SK-N-SH (cell line): ENCODE measurements around the gene STARD5. TPM values are rescaled to one million over a fixed set of nuclear protein-coding genes. Genes with fewer than 3 reads are reported as not detected.

Experiments
- CTCF ChIA-PET: fragments of 300-600, 350-600 bp; formaldehyde crosslinking; extraction: SDS; loops from one replicate; lab custom pipeline; 2021; lab: Yijun Ruan, JAX
- POLR2A ChIA-PET: fragments of 350-600 bp; sonication (Branson Sonifier 250); formaldehyde crosslinking; extraction: SDS; loops from one replicate; lab custom pipeline; 2020; ENCODE audit warnings: antibody characterized with exemption, inconsistent platforms; lab: Yijun Ruan, JAX
- DNase-seq: peaks from one replicate; pipeline ENCODE4 v3.0.0; 2012
- H2AFZ ChIP-seq: fragments of 200-600 bp; sonication (generic); 2 replicates; pipeline ENCODE4 v1.8.1; 2016; ENCODE audit warnings: antibody characterized with exemption, mild to moderate bottlenecking, low read depth
- H3F3A ChIP-seq: fragments of 200-600 bp; sonication (generic); replicated peaks from 2 replicates; pipeline ENCODE3; 2016; ENCODE audit warnings: antibody characterized with exemption, mild to moderate bottlenecking; ENCODE audit not compliant: insufficient read depth
- H3K27ac ChIP-seq, 2 experiments: fragments of 200-500 bp in 1 of 2; fragments of 200-600 bp in 1 of 2; sonication (Bioruptor generic) in 1 of 2; sonication (generic), shearing (Covaris generic) in 1 of 2; 2 replicates each; pipeline versions ENCODE4 v1.5.1 to v1.6.1; 2014 to 2016; ENCODE audit warnings: low read depth in 2 of 2, inconsistent platforms in 1 of 2, low read length in 1 of 2, mild to moderate bottlenecking in 1 of 2, mixed read lengths in 1 of 2
- H3K27me3 ChIP-seq: fragments of 200-600 bp; sonication (generic), shearing (Covaris generic); 2 replicates; pipeline ENCODE4 v1.6.1; 2016; ENCODE audit warnings: mixed run types; ENCODE audit not compliant: insufficient read depth
- H3K36me3 ChIP-seq, 2 experiments: fragments of 200-500 bp in 1 of 2; fragments of 200-600 bp in 1 of 2; sonication (Bioruptor generic) in 1 of 2; sonication (generic) in 1 of 2; replicated peaks in 1 of 2; 2 replicates each; pipeline versions ENCODE3 to v1.5.1; 2014 to 2016; ENCODE audit warnings: low read length in 1 of 2, mild to moderate bottlenecking in 1 of 2; ENCODE audit not compliant: insufficient read depth in 2 of 2, control insufficient read depth in 1 of 2
- H3K4me1 ChIP-seq, 2 experiments: fragments of 200-500 bp in 1 of 2; fragments of 200-600 bp in 1 of 2; sonication (Bioruptor generic) in 1 of 2; sonication (generic), shearing (Covaris generic) in 1 of 2; 2 replicates each; pipeline versions ENCODE4 v1.5.1 to v1.6.1; 2014 to 2016; ENCODE audit warnings: low read depth in 1 of 2, low read length in 1 of 2, mixed run types in 1 of 2; ENCODE audit not compliant: insufficient read depth in 2 of 2, control insufficient read depth in 1 of 2
- H3K4me2 ChIP-seq: fragments of 200-600 bp; sonication (generic), shearing (Covaris generic); 2 replicates; pipeline ENCODE4 v1.6.1; 2017; ENCODE audit warnings: mixed run types
- H3K4me3 ChIP-seq, 2 experiments: fragments of 200-500 bp in 1 of 2; fragments of 200-600 bp in 1 of 2; sonication (Bioruptor generic) in 1 of 2; sonication (generic), shearing (Covaris generic) in 1 of 2; 2 replicates each; pipeline versions ENCODE4 v1.5.1 to v1.8.1; 2014 to 2016; ENCODE audit warnings: low read depth in 2 of 2, inconsistent platforms in 1 of 2, low read length in 1 of 2, mild to moderate bottlenecking in 1 of 2, mixed read lengths in 1 of 2, moderate library complexity in 1 of 2
- H3K79me2 ChIP-seq: fragments of 200-600 bp; sonication (generic); 2 replicates; pipeline ENCODE4 v1.8.1; 2017; ENCODE audit warnings: mild to moderate bottlenecking; ENCODE audit not compliant: insufficient read depth
- H3K9ac ChIP-seq: fragments of 200-600 bp; sonication (generic); 2 replicates; pipeline ENCODE4 v1.6.1; 2017; ENCODE audit warnings: mixed run types
- H3K9me2 ChIP-seq: fragments of 200-600 bp; sonication (generic); 2 replicates; pipeline ENCODE4 v1.6.1; 2017; ENCODE audit warnings: mixed run types
- H3K9me3 ChIP-seq: fragments of 200-600 bp; sonication (generic); 2 replicates; pipeline ENCODE4 v1.6.1; 2017; ENCODE audit warnings: mixed run types, mild to moderate bottlenecking, moderate library complexity
- H4K20me1 ChIP-seq: fragments of 200-600 bp; sonication (generic); 2 replicates; pipeline ENCODE4 v1.6.1; 2017; ENCODE audit warnings: mild to moderate bottlenecking, mixed run types; ENCODE audit not compliant: insufficient read depth
- ELF1 ChIP-seq: IDR thresholded peaks from 2 replicates; pipeline ENCODE4 v1.4.0; 2012
- EP300 ChIP-seq, 2 experiments: IDR thresholded peaks; 2 replicates each; pipeline versions ENCODE4 v1.4.0 to v1.6.1; 2012; ENCODE audit warnings: borderline replicate concordance in 1 of 2, low read depth in 1 of 2, low read length in 1 of 2
- EZH2phosphoT487 ChIP-seq: fragments of 200-600 bp; sonication (generic); IDR thresholded peaks from 2 replicates; pipeline ENCODE4 v1.6.1; 2017; ENCODE audit warnings: low read depth, mixed run types, mild to moderate bottlenecking, antibody characterized with exemption, moderate library complexity, borderline replicate concordance
- FOXJ3 ChIP-seq: sonication (generic); formaldehyde crosslinking; IDR thresholded peaks from 2 replicates; pipeline ENCODE4 v1.5.1; 2020; ENCODE audit warnings: mild to moderate bottlenecking, missing genetic modification reagents
- MEF2A ChIP-seq: IDR thresholded peaks from 2 replicates; pipeline ENCODE4 v1.4.0; 2012; ENCODE audit warnings: low read depth, borderline replicate concordance
- MXI1 ChIP-seq: IDR thresholded peaks from 2 replicates; pipeline ENCODE4 v1.6.1; 2012; ENCODE audit warnings: mild to moderate bottlenecking, low read depth, low read length, improper control_type of control experiment
- POLR2AphosphoS5 ChIP-seq: IDR thresholded peaks from 2 replicates; pipeline ENCODE4 v1.6.1; 2012; ENCODE audit warnings: low read depth, low read length
- RAD21 ChIP-seq: IDR thresholded peaks from 2 replicates; pipeline ENCODE4 v1.6.1; 2012; ENCODE audit warnings: mild to moderate bottlenecking, low read length
- TCF12 ChIP-seq: IDR thresholded peaks from 2 replicates; pipeline ENCODE4 v1.4.0; 2012
- YY1 ChIP-seq: IDR thresholded peaks from 2 replicates; pipeline ENCODE4 v1.4.0; 2012; ENCODE audit warnings: low read depth, mild to moderate bottlenecking
- WGBS: methylation state at CpG from one replicate; pipeline ENCODE4 v1.1.6; 2017; ENCODE audit warnings: low lambda C conversion rate; 5-methylcytosine and 5-hydroxymethylcytosine counted together
- polyA plus RNA-seq, 3 experiments: library from polyadenylated mRNA; depleted of rRNA; stranded (reverse); fragments of >200 nt; gene quantifications; 2 replicates each; pipeline ENCODE4 v1.2.3, GENCODE V29; 2012
- TF ChIP-seq, protein P1 (sequence below): fragments of 200-600 bp; sonication (generic); IDR thresholded peaks from 2 replicates; pipeline ENCODE4 v1.6.1; 2017; ENCODE audit warnings: antibody characterized with exemption, mild to moderate bottlenecking, moderate library complexity
- TF ChIP-seq, protein P2 (sequence below): IDR thresholded peaks from 2 replicates; pipeline ENCODE4 v1.4.0; 2012; ENCODE audit warnings: low read depth, borderline replicate concordance
- TF ChIP-seq, protein P3 (sequence below): IDR thresholded peaks from 2 replicates; pipeline ENCODE4 v1.6.1; 2012; ENCODE audit warnings: mild to moderate bottlenecking, low read depth, low read length, moderate library complexity

STARD5 gene
- polyA plus RNA-seq, 1 of the 3 experiments (the other 2 are of a cell fraction) = 1.6 TPM

DNA sequence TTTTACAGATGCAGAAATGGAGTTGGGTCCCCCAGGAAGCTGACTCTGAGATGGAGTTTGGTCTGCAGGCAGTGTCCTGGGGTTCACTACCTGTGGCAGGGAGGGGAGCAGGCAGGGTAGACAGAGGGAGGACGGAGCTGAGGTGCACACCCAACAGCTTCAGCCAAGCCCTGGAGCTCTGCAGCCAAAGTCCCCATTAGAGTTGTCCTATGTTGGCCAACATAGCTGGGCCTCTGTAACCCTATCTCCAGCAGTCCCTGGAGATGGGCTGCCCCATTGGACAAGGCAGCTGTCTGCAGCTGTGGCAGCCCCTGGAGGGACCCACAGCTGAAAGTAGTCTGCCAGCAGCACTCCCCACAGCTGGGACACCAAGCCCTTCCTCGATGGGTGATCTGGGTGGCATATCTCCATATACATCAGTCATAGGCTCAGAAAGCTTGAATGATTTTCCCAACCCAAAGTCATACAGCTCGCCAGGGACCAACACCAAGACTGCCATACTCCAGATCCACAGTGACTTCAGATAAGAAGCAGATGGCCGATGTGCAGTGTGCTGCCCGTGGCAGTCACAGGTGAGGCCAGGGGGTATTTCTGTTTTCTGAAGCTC, 31.9 kb downstream of the STARD5 start:
- Histone ChIP-seq H3K4me3 (no peak overlapping the region), H3K4me1 (peaks cover 2 to 7% of the 10 kb centered on the region in 2 experiments; a peak in 2 of 4 replicates), H3K36me3 (no peaks in the 10 kb centered on the region), H3K27ac (no peak overlapping the region), H3K9ac (no peak overlapping the region), H4K20me1 (no peaks in the 10 kb centered on the region), H3K9me3 (no peaks in the 10 kb centered on the region), H3K9me2 (no peaks in the 10 kb centered on the region), H3F3A (no peaks in the 10 kb centered on the region), H3K27me3 (peaks cover 6% of the 10 kb centered on the region), H2AFZ (no peak overlapping the region), H3K4me2 (no peak overlapping the region), H3K79me2 (no peaks in the 10 kb centered on the region)
- CTCF ChIA-PET = interaction anchor here (0.8 to 4.8 kb wide), 5 partner anchors 13 to 96 kb away, joined by 3 to 28 read pairs (median 3); no protein-coding TSS in a partner anchor
- 32% methylated on average over 5 of the region's 5 CpGs for WGBS
- no peak for DNase-seq
- no peak for TF ChIP-seq EP300 (IDR thresholded peaks at IDR 0.05; ENCODE audit: borderline replicate concordance in 1 of 2, low read depth in 1 of 2, low read length in 1 of 2)
- no peak for TF ChIP-seq FOXJ3
- no peak for TF ChIP-seq MEF2A
- TF ChIP-seq RAD21 = no peak
- TF ChIP-seq TCF12 = no peak
- no peak for TF ChIP-seq EZH2phosphoT487
- no peak for TF ChIP-seq POLR2AphosphoS5
- TF ChIP-seq, protein P1, sequence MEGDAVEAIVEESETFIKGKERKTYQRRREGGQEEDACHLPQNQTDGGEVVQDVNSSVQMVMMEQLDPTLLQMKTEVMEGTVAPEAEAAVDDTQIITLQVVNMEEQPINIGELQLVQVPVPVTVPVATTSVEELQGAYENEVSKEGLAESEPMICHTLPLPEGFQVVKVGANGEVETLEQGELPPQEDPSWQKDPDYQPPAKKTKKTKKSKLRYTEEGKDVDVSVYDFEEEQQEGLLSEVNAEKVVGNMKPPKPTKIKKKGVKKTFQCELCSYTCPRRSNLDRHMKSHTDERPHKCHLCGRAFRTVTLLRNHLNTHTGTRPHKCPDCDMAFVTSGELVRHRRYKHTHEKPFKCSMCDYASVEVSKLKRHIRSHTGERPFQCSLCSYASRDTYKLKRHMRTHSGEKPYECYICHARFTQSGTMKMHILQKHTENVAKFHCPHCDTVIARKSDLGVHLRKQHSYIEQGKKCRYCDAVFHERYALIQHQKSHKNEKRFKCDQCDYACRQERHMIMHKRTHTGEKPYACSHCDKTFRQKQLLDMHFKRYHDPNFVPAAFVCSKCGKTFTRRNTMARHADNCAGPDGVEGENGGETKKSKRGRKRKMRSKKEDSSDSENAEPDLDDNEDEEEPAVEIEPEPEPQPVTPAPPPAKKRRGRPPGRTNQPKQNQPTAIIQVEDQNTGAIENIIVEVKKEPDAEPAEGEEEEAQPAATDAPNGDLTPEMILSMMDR = no peak
- TF ChIP-seq, protein P2, sequence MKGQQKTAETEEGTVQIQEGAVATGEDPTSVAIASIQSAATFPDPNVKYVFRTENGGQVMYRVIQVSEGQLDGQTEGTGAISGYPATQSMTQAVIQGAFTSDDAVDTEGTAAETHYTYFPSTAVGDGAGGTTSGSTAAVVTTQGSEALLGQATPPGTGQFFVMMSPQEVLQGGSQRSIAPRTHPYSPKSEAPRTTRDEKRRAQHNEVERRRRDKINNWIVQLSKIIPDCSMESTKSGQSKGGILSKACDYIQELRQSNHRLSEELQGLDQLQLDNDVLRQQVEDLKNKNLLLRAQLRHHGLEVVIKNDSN = no peak
- TF ChIP-seq, protein P3, sequence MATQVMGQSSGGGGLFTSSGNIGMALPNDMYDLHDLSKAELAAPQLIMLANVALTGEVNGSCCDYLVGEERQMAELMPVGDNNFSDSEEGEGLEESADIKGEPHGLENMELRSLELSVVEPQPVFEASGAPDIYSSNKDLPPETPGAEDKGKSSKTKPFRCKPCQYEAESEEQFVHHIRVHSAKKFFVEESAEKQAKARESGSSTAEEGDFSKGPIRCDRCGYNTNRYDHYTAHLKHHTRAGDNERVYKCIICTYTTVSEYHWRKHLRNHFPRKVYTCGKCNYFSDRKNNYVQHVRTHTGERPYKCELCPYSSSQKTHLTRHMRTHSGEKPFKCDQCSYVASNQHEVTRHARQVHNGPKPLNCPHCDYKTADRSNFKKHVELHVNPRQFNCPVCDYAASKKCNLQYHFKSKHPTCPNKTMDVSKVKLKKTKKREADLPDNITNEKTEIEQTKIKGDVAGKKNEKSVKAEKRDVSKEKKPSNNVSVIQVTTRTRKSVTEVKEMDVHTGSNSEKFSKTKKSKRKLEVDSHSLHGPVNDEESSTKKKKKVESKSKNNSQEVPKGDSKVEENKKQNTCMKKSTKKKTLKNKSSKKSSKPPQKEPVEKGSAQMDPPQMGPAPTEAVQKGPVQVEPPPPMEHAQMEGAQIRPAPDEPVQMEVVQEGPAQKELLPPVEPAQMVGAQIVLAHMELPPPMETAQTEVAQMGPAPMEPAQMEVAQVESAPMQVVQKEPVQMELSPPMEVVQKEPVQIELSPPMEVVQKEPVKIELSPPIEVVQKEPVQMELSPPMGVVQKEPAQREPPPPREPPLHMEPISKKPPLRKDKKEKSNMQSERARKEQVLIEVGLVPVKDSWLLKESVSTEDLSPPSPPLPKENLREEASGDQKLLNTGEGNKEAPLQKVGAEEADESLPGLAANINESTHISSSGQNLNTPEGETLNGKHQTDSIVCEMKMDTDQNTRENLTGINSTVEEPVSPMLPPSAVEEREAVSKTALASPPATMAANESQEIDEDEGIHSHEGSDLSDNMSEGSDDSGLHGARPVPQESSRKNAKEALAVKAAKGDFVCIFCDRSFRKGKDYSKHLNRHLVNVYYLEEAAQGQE = no peak
- TF ChIP-seq YY1 = no peak
- TF ChIP-seq MXI1 = no peak
- TF ChIP-seq ELF1 = no peak
- POLR2A ChIA-PET = no interaction called here
